ENCODE data around the gene AXIN1.
A peak's percentile ranks its signal among the peaks of the same experiment; 100 is the strongest.
"Not testable (repeated sequence)": the region's sequence is repeated elsewhere in the genome, so short reads cannot be mapped to it uniquely, and the experiment has no call there.

The AXIN1 gene

GRCh38 chr16:352547-353403 is at the start of gene AXIN1:
AXIN1 (minus strand) TSS chr16:352723; CDS start chr16:347025, 5,698 bp downstream.
- peak; percentile 92 for DNase-seq

- DNase-seq = no peak
Observed at GRCh38 chr16:401468-402348, 49.2 kb upstream of the AXIN1 start, which contains the start of gene DECR2. DECR2 (plus strand) TSS chr16:401885; CDS start chr16:401964, 79 bp downstream.

GRCh38 chr16:400061-400591 is 47.6 kb upstream of the AXIN1 start:
- no peak for DNase-seq

- DNase-seq = no peak
Observed at GRCh38 chr16:399340-400019, 47.0 kb upstream of the AXIN1 start.

- no peak for DNase-seq
Observed at GRCh38 chr16:398561-399339, 46.2 kb upstream of the AXIN1 start.

- DNase-seq = no peak
Observed at GRCh38 chr16:397736-398332, 45.3 kb upstream of the AXIN1 start.

- no peak for DNase-seq
Observed at GRCh38 chr16:397135-397661, 44.7 kb upstream of the AXIN1 start, which contains the start of gene NME4. NME4 (plus strand) TSS chr16:397199; CDS start chr16:397223, 24 bp downstream.

GRCh38 chr16:396605-397004 is 44.1 kb upstream of the AXIN1 start:
- no peak for DNase-seq

- DNase-seq = no peak
Observed at GRCh38 chr16:396199-396598, 43.7 kb upstream of the AXIN1 start.

- DNase-seq = no peak
Observed at GRCh38 chr16:392450-393030, 40.0 kb upstream of the AXIN1 start.

- DNase-seq = no peak
Observed at GRCh38 chr16:391885-392335, 39.4 kb upstream of the AXIN1 start.

GRCh38 chr16:389352-389751 is 36.8 kb upstream of the AXIN1 start:
- no peak for DNase-seq

GRCh38 chr16:387761-388666 is 35.5 kb upstream of the AXIN1 start:
- DNase-seq = not testable (repeated sequence)

- DNase-seq = no peak
Observed at GRCh38 chr16:386641-387156, 34.2 kb upstream of the AXIN1 start.

GRCh38 chr16:383326-384051 is 31.0 kb upstream of the AXIN1 start:
- no peak for DNase-seq

GRCh38 chr16:381789-382717 is 29.5 kb upstream of the AXIN1 start, which contains the start of gene PGAP6:
PGAP6 (minus strand) TSS chr16:381978; CDS start chr16:381821, 157 bp downstream.
- DNase-seq = no peak
